EH (cell line): ENCODE data around the gene ESPNL.

Source experiments
- DNase-seq: peaks from one replicate; pipeline ENCODE4 v3.0.0-alpha.2; 2015; ENCODE audit warnings: low read depth

Gene ESPNL

DNA sequence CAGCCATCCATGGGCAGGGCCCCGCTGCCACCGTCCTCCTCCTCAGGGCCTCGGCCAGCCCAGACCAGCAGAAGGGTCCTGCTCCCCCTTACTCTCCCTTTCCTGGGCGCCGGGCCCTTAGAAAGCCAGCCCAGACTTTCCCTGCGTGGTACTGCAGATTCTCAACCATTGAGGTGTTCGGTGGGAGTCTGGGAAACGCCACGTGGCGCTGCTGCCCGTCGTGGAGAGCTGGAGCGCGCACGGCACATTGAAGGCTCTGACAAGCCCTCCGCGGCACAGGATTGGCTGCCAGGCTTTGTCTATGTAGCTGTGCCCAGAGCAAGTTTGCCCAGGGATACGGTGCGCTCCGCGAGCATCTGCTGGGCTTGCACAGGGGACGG, 27.9 kb downstream of the ESPNL start:
- DNase-seq = no peak

DNA sequence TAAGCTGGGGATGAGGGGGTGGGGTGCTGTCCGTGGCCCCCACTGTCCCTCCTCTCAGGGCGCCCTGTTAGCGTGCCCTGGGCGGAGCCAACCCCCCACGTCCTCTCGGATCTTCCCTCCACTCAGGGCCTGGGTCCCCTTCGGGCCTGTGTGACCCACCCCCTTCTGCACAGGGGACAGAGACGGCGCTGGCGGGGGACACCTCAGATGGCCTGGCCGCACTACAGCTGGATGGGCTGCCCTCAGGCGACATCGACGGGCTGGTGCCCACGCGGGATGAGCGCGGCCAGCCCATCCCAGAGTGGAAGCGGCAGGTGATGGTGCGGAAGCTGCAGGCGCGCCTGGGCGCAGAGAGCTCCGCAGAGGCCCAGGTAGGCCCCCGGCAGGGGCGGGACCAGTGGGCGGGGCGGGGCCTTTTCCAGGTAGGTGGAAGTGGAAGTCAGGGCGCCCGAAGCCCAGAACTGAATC, 28.4 kb downstream of the ESPNL start:
- no peak for DNase-seq

- DNase-seq = no peak
Measured at GRCh38 chr2:238129166-238130010, 29.2 kb downstream of the ESPNL start.

DNA sequence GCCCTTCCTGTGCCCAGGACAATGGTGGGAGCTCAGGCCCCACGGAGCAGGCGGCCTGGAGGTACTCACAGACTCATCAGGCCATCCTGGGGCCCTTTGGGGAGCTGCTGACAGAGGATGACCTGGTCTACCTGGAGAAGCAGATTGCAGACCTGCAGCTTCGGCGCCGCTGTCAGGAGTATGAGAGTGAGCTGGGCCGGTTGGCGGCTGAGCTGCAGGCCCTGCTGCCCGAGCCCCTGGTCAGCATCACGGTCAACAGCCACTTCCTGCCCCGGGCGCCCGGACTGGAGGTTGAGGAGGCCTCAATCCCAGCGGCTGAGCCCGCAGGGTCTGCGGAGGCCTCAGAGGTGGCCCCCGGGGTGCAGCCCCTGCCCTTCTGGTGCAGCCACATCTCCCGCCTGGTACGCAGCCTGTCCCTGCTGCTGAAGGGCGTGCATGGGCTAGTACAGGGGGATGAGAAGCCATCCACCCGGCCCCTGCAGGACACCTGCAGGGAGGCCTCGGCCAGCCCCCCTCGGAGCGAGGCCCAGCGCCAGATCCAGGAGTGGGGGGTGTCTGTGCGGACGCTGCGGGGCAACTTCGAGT, 30.1 kb downstream of the ESPNL start:
- no peak for DNase-seq

GRCh38 chr2:238130696-238131628, 30.8 kb downstream of the ESPNL start:
- DNase-seq = no peak

GRCh38 chr2:238131761-238132462, 31.8 kb downstream of the ESPNL start:
- DNase-seq = no peak

GRCh38 chr2:238132463-238133450, 32.6 kb downstream of the ESPNL start:
- DNase-seq = no peak

DNA sequence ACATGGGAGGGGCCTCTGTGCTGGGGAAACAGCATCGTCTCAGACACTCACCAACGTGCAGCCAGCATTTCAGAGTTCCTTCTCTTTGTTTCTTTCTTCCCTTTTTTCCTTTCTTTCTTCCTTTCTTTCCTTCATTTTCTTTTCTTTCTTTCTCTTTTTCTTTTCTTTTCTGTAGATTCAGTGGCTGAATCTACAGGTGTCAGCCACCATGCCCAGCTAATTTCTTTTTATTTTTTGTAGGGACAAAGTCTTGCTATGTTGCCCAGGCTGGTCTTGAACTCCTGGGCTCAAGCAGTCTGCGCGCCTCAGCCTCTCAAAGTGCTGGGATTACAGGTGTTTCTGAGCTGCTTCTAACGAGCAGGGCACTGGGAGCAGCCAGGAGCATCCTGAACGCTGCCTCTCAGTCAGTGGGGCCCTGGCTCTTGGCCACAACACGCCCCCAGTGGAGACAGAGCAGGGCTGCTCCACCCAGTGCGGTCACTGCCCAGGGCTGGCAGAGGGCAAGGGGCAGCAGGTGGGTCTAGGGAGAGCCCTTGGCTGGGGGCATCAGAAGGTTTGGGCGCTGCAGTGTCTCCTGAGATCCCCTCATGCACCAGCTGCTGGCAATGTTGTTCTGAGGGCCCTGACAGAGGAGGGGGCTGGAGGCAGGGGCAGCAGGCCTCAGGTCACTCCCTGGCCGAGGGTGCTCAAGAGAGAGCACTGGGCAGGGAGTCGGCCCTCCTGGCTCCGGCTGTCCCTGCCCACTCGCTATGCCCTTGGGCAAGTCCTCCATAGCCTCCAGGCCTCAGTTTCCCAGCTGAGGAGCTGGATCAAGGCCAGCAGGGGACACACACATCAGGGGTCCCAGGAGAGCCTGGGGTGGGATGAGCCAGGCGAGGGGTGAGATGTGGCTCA, 33.6 kb downstream of the ESPNL start:
- no peak for DNase-seq

DNA sequence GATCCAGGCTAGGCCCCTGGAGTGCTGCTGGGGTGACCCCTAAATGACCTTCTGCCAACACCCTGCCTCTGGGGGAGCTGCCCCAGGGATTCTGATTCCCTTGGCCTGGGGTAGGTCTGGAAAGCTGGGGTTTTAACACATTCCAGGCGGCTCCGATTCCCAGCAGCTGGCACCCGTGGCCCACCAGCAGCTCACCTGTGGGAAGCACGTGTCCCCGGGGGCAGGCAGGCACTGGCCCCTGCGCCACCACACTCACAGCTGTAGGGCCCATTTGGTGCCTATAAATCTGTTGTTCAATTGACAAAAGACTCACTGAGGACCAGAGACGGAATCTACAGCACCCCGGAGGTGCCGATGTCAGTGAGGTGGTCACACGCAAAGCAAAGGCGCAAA, 34.2 kb downstream of the ESPNL start:
- no peak for DNase-seq

DNA sequence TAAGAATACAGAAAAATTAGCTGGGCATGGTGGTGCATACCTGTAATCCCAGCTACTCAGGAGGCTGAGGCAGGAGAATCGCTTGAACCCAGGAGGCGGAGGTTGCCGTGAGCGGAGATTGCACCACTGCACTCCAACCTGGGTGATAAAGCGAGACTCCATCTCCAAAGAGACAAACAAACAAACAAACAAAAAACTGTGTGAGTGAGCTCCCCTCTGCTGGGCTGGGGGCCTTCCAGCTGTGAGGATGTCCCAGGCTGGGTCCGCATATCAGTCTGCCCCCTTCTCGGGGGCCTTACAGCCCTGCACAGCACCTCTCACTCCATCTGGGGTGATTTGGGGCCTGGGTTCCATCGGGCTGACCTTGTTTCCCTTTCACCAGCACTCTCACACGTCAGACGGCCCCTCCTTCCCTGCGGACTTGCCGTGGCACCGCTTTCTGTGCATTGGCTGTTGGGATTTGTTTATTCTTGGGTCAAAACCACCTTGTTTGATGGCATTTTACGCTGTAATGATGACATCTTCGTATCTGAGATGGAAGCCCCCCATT, 35.5 kb downstream of the ESPNL start:
- no peak for DNase-seq

GRCh38 chr2:238136820-238137537, 36.8 kb downstream of the ESPNL start:
- DNase-seq = peak; percentile 83

DNA sequence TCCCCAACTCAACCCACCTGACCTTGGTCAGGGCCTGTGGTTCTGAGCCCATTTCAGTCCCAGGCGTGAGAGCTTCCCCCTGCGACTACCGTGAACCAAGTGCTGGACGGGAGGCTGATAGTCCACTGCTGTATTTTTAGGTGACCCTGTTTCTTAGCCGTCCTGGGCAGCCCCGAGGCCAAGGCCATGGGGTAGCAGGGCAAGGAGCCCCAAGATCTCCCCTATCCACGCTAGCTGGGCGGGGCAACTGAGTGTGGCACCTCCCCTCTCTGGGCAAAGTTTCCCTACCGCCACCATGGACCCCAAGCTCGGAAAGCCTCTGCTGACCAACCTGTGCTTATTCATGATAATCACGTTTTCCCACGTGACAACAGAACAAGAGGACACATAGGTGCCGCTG, 37.7 kb downstream of the ESPNL start:
- DNase-seq = no peak

GRCh38 chr2:238138331-238139195, 38.4 kb downstream of the ESPNL start, which contains the start of gene KLHL30:
Gene KLHL30 (plus strand): TSS chr2:238138668. CDS start chr2:238140755, 2,087 bp downstream.
- peak; percentile 53 for DNase-seq

- DNase-seq = peak; percentile 13
Measured at GRCh38 chr2:238139196-238140039, 39.3 kb downstream of the ESPNL start.

- no peak for DNase-seq
Measured at GRCh38 chr2:238140040-238140439, 39.9 kb downstream of the ESPNL start.

DNA sequence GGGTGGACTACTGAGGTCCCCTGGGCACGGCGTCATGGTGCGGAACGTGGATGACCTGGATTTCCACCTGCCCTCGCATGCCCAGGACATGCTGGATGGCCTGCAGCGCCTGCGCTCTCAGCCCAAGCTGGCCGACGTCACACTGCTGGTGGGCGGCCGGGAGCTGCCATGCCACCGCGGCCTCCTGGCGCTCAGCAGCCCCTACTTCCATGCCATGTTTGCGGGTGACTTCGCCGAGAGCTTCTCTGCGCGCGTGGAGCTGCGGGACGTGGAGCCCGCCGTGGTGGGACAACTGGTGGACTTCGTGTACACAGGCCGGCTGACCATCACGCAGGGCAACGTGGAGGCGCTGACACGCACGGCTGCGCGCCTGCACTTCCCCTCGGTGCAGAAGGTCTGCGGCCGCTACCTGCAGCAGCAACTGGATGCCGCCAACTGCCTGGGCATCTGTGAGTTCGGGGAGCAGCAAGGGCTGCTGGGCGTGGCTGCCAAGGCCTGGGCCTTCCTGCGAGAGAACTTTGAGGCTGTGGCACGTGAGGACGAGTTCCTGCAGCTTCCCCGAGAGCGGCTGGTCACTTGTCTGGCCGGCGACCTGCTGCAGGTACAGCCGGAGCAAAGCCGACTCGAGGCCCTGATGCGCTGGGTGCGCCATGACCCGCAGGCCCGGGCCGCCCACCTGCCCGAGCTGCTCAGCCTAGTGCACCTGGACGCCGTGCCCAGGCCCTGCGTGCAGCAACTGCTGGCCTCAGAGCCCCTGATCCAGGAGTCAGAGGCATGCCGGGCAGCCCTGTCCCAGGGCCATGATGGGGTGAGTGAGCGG, 40.8 kb downstream of the ESPNL start:
- no peak for DNase-seq
